Right renal pelvis (tissue), 4 donors: ENCODE measurements around the gene PLA2G2F. TPM values are rescaled to one million over a fixed set of nuclear protein-coding genes. Genes with fewer than 3 reads are reported as not detected.
A peak's percentile ranks its signal among the peaks of the same experiment; 100 is the strongest.

Experiments
- DNase-seq, 4 donors: peaks; one replicate each; pipeline ENCODE4 v3.0.0-alpha.2; 2013; ENCODE audit warnings: low read depth in 4 of 4, low spot score in 3 of 4, missing footprints in 1 of 4
- polyA plus RNA-seq, 4 donors: library from polyadenylated mRNA; unstranded; fragments of 120-200 nt; gene quantifications; one replicate each; pipeline ENCODE4 v1.2.1, GENCODE V29; 2013; ENCODE audit not compliant: insufficient read length in 4 of 4

PLA2G2F gene
- polyA plus RNA-seq, 4 donors, result 0.08 to 1.1 (median 0.80) TPM; not detected in 1

DNA sequence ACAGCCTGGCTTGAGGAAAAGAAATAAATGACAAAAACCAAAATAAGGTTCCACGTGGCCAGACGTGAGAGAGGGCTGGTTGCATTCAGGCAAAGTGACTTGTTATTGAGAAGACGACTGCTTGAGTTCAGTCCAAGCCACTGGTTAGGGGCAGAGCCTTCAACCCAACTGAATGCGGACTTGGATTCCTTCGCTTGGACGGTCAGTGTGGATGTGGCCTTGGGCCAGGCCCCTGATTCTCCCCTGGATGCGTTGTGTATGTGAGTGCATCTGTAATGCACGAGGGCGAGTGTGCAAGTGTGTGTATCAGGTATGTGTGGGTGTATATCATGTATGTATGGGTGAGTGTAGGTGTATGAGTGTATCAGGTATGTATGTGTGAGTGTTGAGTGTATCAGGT is 1.9 kb downstream of the PLA2G2F start:
- DNase-seq, result no peak

- DNase-seq, result no peak
Observed at GRCh38 chr1:20141466-20141865, 2.3 kb downstream of the PLA2G2F start.

DNA sequence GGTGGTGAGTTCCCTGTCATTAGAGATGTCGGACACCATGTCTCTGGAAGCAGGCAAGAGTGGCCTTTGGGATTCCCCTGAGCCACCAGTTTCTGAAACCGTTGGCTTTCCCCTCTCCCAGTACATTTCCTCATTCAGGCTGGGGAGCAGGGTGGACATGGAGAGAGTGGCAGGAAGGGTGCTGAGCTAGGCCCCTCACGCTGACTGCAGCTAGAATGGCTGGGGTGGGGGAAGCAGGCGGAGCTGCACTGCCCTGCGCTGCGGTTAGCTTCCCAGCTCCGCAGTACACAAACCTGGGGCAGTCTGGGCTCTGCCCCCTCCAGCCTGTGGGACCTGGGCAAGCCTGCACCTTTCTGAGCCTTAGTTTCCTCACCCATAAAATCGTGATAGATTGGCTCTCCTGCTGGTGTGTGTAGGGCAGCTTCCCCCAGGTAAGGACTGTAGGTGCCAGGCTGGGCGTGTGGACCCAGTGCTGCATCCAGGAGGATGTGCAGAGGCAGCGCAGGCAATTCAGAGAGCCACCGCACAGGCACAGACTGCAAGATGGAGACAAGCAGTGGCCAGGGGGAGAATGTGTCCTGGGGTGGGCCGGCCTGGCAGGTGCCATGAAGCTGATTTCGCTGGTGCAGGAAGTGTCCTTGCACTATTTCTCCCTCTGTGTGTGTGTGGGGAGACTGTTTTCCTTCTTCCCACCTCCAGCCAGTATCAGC is 3.0 kb downstream of the PLA2G2F start:
- DNase-seq, result no peak

DNA sequence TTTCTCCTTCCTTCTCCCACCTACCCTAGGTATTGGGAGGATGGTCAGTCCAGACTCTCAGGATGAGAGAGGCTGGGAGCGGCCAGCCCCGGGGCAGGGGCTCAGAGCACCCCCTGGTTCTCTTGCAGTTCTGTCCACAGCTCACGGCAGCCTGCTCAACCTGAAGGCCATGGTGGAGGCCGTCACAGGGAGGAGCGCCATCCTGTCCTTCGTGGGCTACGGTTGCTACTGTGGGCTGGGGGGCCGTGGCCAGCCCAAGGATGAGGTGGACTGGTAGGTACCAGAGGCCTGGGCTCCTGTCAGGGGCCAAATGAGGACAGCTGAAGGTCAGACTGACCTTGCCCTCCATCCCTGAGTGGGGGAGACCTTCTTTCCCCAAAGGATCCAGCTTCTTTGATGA is 4.2 kb downstream of the PLA2G2F start:
- DNase-seq, result no peak

DNA sequence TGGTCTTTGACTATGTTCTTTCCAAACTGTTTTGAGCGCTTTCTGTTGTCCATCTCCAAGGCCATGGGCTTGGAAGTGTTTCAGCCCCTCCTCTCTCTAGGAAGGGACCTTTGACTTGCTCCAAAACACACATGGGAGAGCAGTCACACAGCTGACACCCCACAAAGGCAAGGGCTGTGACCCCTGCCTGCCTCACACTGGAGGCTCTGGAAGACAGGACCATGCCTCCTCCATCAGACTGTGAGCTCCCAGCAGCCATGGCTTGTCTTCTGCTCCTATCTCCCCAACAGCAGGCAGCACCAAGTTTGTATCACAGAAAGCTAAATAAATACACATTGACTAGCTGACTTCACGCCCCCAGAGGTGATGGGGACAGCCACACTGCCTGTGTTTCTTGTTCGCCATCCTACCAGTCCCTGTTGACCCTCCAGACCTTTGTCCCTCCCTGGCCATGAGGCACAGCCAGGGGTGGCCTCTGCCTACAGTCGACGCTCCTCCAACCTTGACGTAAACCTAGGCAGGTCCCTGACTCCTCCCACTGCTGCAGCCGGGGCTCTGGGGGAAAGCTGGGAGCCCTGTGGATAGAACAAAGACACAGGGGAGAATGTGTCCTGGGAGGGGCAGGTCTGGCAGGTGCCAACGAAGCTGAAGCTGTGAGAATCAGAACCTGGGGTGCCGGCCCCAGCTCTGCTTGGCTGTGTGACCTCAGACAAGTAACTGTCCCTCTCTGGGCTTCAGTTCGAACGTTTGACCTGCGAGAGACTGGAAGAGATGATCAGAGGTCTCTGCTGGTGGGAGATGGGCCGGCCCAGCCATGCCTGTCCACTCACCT is 4.8 kb downstream of the PLA2G2F start:
- DNase-seq, result no peak

- no peak for DNase-seq
Observed at GRCh38 chr1:20147846-20148570, 8.9 kb downstream of the PLA2G2F start.

- DNase-seq, result no peak
Observed at GRCh38 chr1:20148571-20149500, 9.7 kb downstream of the PLA2G2F start.

DNA sequence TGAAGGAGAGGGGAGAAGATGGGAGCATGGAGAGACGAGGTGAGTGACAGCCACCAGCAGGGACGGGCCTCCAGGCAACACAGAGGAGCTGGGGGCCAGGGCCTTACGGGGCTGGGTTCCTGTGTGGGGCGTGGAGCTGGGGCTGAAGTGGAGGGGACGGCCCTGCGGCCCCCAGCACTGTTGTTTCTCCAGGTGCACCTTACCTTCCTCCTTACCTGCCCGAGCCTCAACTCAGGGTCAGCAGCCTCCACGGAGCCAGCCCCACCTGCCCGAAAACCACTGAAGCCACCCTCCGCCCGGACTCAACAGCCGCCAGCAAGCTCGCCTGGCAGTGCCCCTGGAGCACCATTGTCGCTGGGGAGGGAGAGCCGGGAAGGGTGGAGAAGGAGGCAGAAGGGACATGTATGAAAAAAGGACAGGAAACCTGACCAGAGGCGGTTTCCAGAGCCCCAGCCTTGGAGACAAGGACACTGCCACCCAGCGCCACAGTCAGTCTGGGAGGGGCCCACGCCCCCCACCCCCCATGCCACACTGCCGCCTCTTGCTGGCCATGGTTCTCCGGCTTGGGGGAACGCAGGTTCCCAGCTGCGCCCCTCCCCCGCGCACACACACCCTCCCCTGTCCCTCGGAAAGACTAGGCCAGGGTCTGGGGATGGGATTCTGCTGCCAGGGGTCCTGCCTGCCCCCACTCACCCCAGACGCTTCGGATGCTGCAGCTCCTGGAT is 10.6 kb downstream of the PLA2G2F start:
- DNase-seq, result no peak

DNA sequence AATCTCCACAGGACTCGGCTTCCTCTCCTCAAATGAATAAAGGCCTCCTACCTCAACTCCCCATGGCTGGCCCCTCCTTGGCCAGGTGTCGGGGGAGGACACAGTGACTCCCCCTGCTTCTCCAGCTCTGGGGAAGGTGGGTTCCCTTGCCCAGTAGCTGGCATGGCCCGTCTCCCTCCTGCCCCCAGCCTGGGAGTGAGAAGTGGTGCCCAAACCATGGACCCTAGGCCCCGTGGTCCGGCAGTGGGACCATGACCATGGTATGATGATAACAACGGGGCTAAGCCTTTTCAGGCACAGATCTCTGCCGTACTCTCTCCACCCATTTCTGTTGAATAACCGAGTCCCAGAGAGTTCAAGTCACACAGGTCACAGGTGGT is 11.2 kb downstream of the PLA2G2F start:
- DNase-seq, result no peak

DNA sequence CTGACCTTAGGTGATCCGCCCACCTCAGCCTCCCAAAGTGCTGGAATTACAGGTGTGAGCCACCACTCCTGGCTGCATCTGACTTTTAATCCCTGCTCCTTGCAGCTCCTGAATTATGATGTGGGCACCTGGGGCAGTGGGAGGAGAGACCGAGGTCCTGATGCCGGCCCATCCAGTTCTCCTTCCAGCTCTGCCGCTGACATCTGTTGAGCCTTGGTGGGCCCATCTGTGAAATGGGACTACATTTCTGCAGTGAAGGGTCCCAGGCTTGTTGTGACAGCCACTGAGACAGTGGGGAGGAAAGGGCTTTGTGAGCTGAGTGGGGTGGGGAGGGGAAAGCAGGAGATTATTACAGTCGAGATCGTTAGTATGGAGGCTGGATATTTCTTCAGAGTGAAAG is 11.8 kb downstream of the PLA2G2F start:
- DNase-seq, result no peak

DNA sequence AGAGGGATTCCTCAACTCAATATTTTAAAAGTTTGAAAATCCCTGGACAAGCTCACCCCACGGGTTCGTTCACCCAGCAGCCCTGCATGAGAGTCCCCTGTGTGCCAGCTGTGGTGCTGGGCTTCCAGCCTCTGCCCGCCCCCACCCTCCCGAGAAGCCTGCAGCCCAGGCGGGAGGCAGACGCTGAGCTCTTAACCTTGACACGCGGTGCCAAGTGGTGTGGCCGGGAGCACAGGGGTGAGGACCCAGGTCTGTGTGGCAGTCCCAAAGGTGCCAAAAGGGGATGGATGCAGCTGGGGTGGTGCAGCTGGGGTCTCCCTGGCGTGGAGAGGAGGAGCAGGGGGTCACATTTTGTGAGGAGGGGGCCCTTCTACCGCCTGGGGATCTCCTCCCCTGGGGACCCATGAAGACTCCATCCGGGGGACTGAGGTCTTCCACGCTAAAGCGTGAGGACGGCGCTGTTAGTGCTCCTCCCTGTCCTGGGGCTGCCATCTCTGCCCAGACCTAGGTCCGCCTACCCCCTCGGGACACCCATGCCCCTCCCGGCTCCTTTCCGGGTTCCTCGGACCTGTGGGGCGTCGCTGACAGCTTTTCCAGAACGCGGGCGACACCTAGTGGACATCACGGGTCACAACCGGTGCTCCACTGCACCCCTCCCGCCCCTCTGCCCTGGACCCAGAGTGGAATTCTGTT is 12.9 kb downstream of the PLA2G2F start:
- DNase-seq, result peak in 3 of 4 donors; percentile 38 to 67 (median 40)

- DNase-seq, result no peak
Observed at GRCh38 chr1:20152599-20152930, 13.4 kb downstream of the PLA2G2F start.

DNA sequence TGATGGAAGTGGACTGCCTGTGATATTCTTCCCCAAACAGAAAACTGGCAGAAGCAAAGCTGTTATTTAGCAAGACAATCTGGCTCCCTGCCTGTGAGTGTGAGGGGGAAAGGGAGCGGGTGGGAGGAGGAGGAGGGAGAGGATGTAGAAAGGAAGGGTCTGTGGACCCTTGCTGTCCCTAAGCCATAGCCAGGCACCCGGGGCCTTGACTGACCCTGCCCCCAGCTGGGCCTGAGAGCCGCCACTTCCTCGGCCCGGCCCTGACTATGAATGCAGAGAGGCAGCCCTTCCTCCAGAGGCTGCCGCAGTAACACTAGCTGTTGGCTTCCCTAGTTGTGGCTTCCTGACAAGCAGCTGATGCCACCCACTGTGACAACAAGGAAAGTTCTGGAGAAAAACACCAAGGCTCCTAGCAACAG is 13.9 kb downstream of the PLA2G2F start:
- DNase-seq, result no peak

DNA sequence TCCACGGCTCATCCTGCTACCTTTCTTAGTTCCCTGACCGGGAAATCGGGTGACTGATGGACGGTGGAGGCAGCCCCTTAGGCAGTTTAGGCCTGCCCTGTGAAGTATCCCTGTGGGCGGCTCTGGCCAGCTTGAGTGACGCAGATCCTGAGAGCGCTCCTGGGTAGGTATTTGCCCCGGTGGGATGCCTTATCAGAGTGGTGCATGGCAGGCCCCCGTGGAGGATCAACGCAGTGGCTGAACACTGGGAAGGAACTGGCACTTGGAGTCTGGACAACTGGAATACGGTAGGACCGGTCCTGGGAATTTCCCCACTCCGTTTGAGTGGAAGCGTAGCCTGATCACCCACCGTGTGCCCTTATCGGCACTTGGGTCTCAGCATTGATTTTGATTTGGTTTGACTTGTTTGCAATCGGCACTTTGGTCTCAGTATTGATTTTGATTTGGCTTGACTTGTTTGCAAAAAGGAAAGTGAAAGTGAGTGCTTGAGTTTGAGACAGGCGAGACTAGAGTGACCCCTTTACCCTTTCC is 15.2 kb downstream of the PLA2G2F start:
- DNase-seq, result no peak

GRCh38 chr1:20158358-20159070 is 19.4 kb downstream of the PLA2G2F start:
- DNase-seq, result no peak

GRCh38 chr1:20160034-20160433 is 20.9 kb downstream of the PLA2G2F start:
- DNase-seq, result no peak

DNA sequence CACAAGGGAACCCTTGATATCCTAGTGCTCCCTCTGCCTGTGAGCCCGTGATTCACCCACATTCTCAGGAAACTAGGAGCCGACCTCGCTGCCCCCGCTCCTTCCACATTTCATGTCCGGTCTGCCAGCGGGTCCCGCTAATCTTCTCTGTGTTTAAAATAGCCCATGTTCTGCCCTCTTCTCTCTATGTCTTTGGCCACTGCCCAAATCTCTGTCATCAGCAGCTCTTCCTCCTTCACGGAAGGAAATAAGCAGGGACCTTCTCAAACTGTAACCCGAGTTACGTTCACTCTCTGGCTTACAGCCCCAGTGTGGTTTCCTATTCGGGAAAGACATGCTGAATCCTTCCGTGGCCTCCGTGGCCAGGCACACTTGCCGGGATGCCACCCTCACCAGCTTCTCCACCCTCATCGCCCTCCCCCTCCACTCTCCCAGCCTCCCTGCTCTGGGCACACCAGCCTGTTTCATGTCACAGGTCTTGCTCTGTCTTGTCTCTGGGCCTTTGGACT is 25.6 kb downstream of the PLA2G2F start:
- no peak for DNase-seq

DNA sequence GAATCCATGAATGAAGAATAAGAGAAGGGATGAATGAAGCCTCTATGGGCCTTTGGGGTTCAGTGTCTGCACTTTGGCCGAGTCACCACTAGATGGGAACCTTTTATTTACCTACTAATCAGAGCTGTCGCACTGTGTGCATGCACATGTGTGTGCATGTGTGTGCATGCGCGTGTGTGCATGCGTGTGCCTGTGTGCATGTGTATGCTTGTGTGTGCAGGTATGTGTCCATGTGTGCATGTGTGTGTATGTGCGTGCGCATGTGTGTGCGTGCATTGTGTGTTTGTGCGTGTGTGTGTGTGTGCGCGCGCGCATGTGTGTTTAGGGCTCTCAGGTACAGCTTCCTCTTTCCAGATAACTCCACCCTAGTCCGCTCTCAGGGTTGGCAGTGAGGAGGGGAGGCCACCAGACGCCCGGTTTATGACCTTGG is 26.4 kb downstream of the PLA2G2F start:
- DNase-seq, result no peak
